ENCODE results near the gene MTHFD1L. TPM values are rescaled to one million over a fixed set of nuclear protein-coding genes. Genes with fewer than 3 reads are reported as not detected.
A peak's percentile ranks its signal among the peaks of the same experiment; 100 is the strongest.
"Not testable (repeated sequence)": the region's sequence is repeated elsewhere in the genome, so short reads cannot be mapped to it uniquely, and the experiment has no call there.

MTHFD1L gene
- 10 to 100 TPM; 67.5 to 88.7 (median 80.9) TPM for total RNA-seq (2021; fragmentation: NEBNext Ultra II Directional; extraction: Animal tissue kit (Norgen Biotek cat#: 25700))
- long read RNA-seq, partial matches to known transcripts, result 17 of 28 reads
- long read RNA-seq, other reads (novel, unspliced or antisense), result 9 of 28 reads

DNA sequence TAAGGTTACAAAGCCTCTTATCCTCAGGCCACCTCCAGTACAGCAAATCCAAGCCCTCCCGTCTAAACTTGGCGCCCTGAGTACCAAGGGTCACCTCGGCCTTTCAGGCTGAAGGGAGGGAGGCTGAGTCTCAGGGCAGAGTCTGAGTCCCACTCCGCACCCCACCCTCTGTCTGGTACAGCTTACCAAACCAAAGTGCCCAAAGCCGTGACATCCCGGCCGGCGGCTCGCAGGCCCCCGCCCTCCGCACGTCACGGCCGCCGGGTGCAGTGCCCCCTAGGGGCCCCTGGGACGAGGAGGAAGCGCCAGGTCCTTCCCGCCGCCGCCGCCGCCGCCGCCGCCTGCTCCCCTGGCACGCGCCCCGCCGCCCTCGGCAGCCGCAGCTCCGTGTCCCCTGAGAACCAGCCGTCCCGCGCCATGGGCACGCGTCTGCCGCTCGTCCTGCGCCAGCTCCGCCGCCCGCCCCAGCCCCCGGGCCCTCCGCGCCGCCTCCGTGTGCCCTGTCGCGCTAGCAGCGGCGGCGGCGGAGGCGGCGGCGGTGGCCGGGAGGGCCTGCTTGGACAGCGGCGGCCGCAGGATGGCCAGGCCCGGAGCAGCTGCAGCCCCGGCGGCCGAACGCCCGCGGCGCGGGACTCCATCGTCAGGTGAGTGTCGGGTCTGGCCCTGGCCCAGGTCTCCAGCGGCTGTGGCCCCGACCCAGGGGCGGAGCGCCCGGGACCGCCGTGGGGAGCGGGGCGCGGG, at the start of gene MTHFD1L:
Gene MTHFD1L (plus strand): TSS at position 297 of the 741 bp plus-strand sequence. CDS start 121 bp downstream, at position 418.
- peaks cover 24% of the 10 kb centered on the region for H3K36me3 Mint-ChIP-seq (ENCODE audit: low read depth)
- H3K9me3 Mint-ChIP-seq, result no peaks in the 10 kb centered on the region
- peaks cover 43% of the 10 kb centered on the region for H3K4me1 Mint-ChIP-seq (ENCODE audit: low read depth)
- peak within 1 kb of the TSS; percentile 99 for H3K4me3 Mint-ChIP-seq
- TF ChIP-seq CTCF (IDR thresholded peaks at IDR 0.05), result peak; percentile 82
- H3K27me3 Mint-ChIP-seq (ENCODE audit: insufficient read depth), result peaks cover 7% of the 10 kb centered on the region
- DNase-seq, result peak; percentile 67
- peak within 1 kb of the TSS; percentile 99 for H3K27ac Mint-ChIP-seq

DNA sequence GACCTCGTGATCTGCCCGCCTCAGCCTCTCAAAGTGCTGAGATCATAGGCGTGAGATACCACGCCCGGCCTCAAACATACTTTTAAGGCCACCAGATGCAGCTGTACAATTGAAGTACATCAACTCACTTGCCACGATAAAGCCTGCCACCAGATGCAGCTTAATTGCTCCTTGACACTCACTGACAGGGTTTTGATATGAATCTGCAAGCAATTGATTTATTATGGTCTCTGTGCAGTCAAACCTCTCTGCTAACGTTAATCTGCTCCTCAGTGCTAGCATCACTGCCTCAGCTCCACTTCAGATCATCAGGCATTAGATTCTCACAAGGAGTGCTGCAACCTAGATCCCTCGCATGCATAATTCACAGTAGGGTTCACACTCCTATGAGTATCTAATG, 48.9 kb upstream of the MTHFD1L start:
- H3K4me3 Mint-ChIP-seq; H3K9me3 Mint-ChIP-seq; H3K27ac Mint-ChIP-seq; H3K27me3 Mint-ChIP-seq (ENCODE audit: insufficient read depth); DNase-seq; H3K36me3 Mint-ChIP-seq (ENCODE audit: low read depth): not testable (repeated sequence)
- H3K4me1 Mint-ChIP-seq (ENCODE audit: low read depth), result peaks cover 37% of the 10 kb centered on the region

- H3K4me1 Mint-ChIP-seq (ENCODE audit: low read depth), result peaks cover 5% of the 10 kb centered on the region
- no peak overlapping the region for H3K27ac Mint-ChIP-seq
- no peak overlapping the region for H3K4me3 Mint-ChIP-seq
- DNase-seq, result no peak
- no peaks in the 10 kb centered on the region for H3K36me3 Mint-ChIP-seq (ENCODE audit: low read depth)
- no peaks in the 10 kb centered on the region; the same call in 1 of the 2 replicates for H3K27me3 Mint-ChIP-seq (ENCODE audit: insufficient read depth)
- no peaks in the 10 kb centered on the region for H3K9me3 Mint-ChIP-seq
- no peak for TF ChIP-seq CTCF (IDR thresholded peaks at IDR 0.05)
Observed at GRCh38 chr6:150822932-150823331, 42.6 kb upstream of the MTHFD1L start.

GRCh38 chr6:150826788-150827187, 38.7 kb upstream of the MTHFD1L start:
- Mint-ChIP-seq H3K36me3 (ENCODE audit: low read depth) (no peaks in the 10 kb centered on the region), H3K27me3 (ENCODE audit: insufficient read depth) (no peaks in the 10 kb centered on the region; the same call in 1 of the 2 replicates), H3K9me3 (no peaks in the 10 kb centered on the region), H3K4me1 (ENCODE audit: low read depth) (peaks cover 10% of the 10 kb centered on the region), H3K27ac (no peak overlapping the region), H3K4me3 (no peak overlapping the region)
- DNase-seq, result no peak
- TF ChIP-seq CTCF (IDR thresholded peaks at IDR 0.05), result no peak

DNA sequence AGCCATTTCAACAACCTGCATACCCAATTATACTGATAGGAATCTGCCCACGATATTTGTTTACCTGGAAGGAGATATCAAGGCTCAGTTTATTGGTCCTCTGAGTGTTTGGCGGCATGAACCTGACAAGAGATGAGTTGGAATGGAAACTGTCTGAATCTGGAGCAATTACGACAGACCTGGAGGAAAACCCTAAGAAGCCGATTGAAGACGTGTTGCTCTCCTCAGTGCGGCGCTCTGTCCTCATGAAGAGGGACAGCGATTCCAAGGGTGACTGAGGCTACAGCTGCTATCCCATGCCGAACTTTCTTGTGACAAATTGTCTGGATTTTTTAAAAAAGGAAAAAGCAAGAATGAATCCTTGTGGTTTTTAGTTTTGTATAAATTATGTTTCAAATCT, 37.4 kb upstream of the MTHFD1L start:
- H3K27ac Mint-ChIP-seq; H3K27me3 Mint-ChIP-seq (ENCODE audit: insufficient read depth); H3K36me3 Mint-ChIP-seq (ENCODE audit: low read depth); DNase-seq; H3K4me1 Mint-ChIP-seq (ENCODE audit: low read depth); H3K4me3 Mint-ChIP-seq; H3K9me3 Mint-ChIP-seq: not testable (repeated sequence)

DNA sequence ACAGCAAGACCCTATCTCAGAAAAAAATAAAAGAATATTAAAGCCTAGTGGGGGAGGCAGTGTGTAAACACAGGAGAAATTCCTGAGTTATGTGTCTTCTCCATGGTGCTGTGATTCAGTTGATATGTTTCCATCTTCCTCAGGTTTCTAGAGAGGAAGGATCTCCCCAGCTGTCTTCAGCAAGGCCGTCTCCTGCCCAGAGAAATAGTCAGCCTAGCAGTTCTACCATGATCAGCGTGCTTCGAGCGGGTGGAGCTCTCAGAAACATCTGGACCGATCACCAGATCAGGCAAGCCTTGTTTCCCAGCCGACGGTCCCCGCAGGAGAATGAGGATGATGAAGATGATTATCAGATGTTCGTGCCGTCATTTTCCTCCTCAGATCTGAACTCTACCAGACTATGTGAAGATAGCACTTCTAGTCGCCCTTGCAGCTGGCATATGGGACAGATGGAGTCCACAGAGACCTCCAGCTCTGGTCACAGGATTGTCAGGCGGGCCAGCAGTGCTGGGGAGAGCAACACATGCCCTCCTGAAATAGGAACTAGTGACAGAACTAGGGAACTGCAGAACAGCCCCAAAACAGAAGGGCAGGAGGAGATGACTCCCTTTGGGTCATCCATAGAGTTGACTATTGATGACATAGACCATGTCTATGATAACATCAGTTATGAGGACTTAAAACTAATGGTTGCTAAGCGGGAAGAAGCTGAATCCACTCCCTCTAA, 34.9 kb upstream of the MTHFD1L start:
- DNase-seq, result peak; percentile 5
- Mint-ChIP-seq H3K36me3 (ENCODE audit: low read depth) (no peaks in the 10 kb centered on the region), H3K4me3 (no peak overlapping the region), H3K4me1 (ENCODE audit: low read depth) (peaks cover 10% of the 10 kb centered on the region), H3K27me3 (ENCODE audit: insufficient read depth) (no peaks in the 10 kb centered on the region; the same call in 1 of the 2 replicates), H3K27ac (no peak overlapping the region), H3K9me3 (no peaks in the 10 kb centered on the region)
- no peak for TF ChIP-seq CTCF (IDR thresholded peaks at IDR 0.05)
